Caco-2 (cell line): ENCODE measurements around the gene ZSCAN5B. TPM values are rescaled to one million over a fixed set of nuclear protein-coding genes. Genes with fewer than 3 reads are reported as not detected.
"Not testable (repeated sequence)": the region's sequence is repeated elsewhere in the genome, so short reads cannot be mapped to it uniquely, and the experiment has no call there.

Experiments used
- BruUV-seq: library from RNA; stranded (reverse); fragments of 400-500 nt; replicated peaks from 2 replicates; lab custom pipeline; 2021; lab: Mats Ljungman, UMichigan
- CTCF ChIA-PET: fragments of 300-600 bp; sonication (Branson Sonifier 250); formaldehyde crosslinking; loops from one replicate; lab custom pipeline; 2022; ENCODE audit warnings: antibody characterized with exemption; lab: Charles Lee
- POLR2A ChIA-PET: fragments of 300-600 bp; sonication (Branson Sonifier 250); formaldehyde crosslinking; loops from one replicate; lab custom pipeline; 2022; ENCODE audit warnings: antibody characterized with exemption; lab: Charles Lee
- DNase-seq, 2 experiments: peaks; one replicate each; pipeline versions ENCODE4 v3.0.0 to v3.0.0-alpha.2; 2020 to 2022
- H3K27me3 ChIP-seq: replicated peaks from 2 replicates; pipeline ENCODE4 v1.6.0; 2011; ENCODE audit warnings: low read length; ENCODE audit not compliant: control insufficient read depth, insufficient read depth
- H3K36me3 ChIP-seq: 2 replicates; pipeline ENCODE4 v1.5.1; 2011; ENCODE audit warnings: low read length; ENCODE audit not compliant: control insufficient read depth, insufficient read depth
- H3K4me1 ChIP-seq: fragments of 250-450 bp; sonication (Bioruptor Pico); 2 replicates; pipeline ENCODE4 v1.5.1; 2020; ENCODE audit warnings: mild to moderate bottlenecking
- H3K4me3 ChIP-seq: 2 replicates; pipeline ENCODE4 v1.5.1; 2011; ENCODE audit warnings: low read depth, mild to moderate bottlenecking, control low read depth, low read length
- H3K9me3 ChIP-seq: fragments of 250-450 bp; sonication (Bioruptor Pico); 2 replicates; pipeline ENCODE4 v1.5.1; 2020; ENCODE audit warnings: mild to moderate bottlenecking, moderate library complexity
- H3K27ac Mint-ChIP-seq: one replicate; pipeline ENCODE4 v1.8.0; 2022; ENCODE audit warnings: mixed read lengths; ENCODE audit not compliant: unreplicated experiment
- H3K27me3 Mint-ChIP-seq: one replicate; pipeline ENCODE4 v1.8.0; 2022; ENCODE audit warnings: mixed read lengths; ENCODE audit not compliant: insufficient read depth, unreplicated experiment
- H3K36me3 Mint-ChIP-seq: one replicate; pipeline ENCODE4 v1.8.0; 2022; ENCODE audit warnings: mild to moderate bottlenecking, mixed read lengths; ENCODE audit not compliant: insufficient read depth, unreplicated experiment
- H3K4me1 Mint-ChIP-seq: one replicate; pipeline ENCODE4 v1.8.0; 2022; ENCODE audit warnings: low read depth, mixed read lengths; ENCODE audit not compliant: unreplicated experiment
- H3K4me3 Mint-ChIP-seq: one replicate; pipeline ENCODE4 v1.8.0; 2022; ENCODE audit warnings: mild to moderate bottlenecking, moderate library complexity, mixed read lengths; ENCODE audit not compliant: unreplicated experiment
- H3K9me3 Mint-ChIP-seq: one replicate; pipeline ENCODE4 v1.8.0; 2022; ENCODE audit warnings: mixed read lengths; ENCODE audit not compliant: unreplicated experiment
- intact Hi-C: fragments of 100-400 bp; cut with micrococcal nuclease; formaldehyde crosslinking; loops from one replicate; pipeline ENCODE4 v1.10.0; 2022; ENCODE audit not compliant: unreplicated experiment
- total RNA-seq: library from RNA; stranded (reverse); gene quantifications from 2 replicates; pipeline ENCODE4 v1.2.3, GENCODE V29; 2022
- TF ChIP-seq, protein P1 (sequence below), 2 experiments: fragments of 200-600 bp in 1 of 2; IDR thresholded peaks; 1 replicate in 1 of 2; 2 replicates in 1 of 2; pipeline versions ENCODE4 v1.5.1 to v1.8.0; 2011 to 2022; ENCODE audit warnings: antibody characterized with exemption in 1 of 2, control low read depth in 1 of 2, inconsistent platforms in 1 of 2, low read depth in 1 of 2, low read length in 1 of 2, mild to moderate bottlenecking in 1 of 2, moderate library complexity in 1 of 2; ENCODE audit not compliant: insufficient read depth in 1 of 2, severe bottlenecking in 1 of 2, unreplicated experiment in 1 of 2

Gene ZSCAN5B
- total RNA-seq, 1 experiment from 2014 or later: not detected

DNA sequence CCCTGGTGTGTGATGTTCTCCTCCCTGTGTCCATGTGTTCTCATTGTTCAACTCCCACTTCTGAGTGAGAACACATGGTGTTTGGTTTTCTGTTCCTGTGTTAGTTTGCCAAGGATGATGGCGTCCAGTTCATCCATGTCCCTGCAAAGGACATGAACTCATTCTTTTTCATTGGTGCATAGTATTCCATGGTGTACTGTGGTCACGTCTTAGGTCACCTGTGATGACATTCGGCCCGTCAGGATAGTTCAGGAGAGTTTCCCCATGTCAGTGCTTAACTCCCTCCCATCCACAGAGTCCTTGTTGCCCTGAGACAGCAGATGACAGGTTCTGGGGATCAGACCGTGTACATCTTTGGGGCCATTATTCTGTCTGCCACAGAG lies 47.9 kb downstream of the ZSCAN5B start:
- Histone ChIP-seq H3K9me3 (no peaks in the 10 kb centered on the region), H3K27me3 (no peaks in the 10 kb centered on the region), H3K36me3 (peaks cover 7% of the 10 kb centered on the region), H3K4me1 (no peaks in the 10 kb centered on the region), H3K4me3 (no peak overlapping the region)
- TF ChIP-seq, protein P1, sequence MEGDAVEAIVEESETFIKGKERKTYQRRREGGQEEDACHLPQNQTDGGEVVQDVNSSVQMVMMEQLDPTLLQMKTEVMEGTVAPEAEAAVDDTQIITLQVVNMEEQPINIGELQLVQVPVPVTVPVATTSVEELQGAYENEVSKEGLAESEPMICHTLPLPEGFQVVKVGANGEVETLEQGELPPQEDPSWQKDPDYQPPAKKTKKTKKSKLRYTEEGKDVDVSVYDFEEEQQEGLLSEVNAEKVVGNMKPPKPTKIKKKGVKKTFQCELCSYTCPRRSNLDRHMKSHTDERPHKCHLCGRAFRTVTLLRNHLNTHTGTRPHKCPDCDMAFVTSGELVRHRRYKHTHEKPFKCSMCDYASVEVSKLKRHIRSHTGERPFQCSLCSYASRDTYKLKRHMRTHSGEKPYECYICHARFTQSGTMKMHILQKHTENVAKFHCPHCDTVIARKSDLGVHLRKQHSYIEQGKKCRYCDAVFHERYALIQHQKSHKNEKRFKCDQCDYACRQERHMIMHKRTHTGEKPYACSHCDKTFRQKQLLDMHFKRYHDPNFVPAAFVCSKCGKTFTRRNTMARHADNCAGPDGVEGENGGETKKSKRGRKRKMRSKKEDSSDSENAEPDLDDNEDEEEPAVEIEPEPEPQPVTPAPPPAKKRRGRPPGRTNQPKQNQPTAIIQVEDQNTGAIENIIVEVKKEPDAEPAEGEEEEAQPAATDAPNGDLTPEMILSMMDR (IDR thresholded peaks at IDR 0.05; ENCODE audit: insufficient read depth in 1 of 2, low read depth in 1 of 2, low read length in 1 of 2, severe bottlenecking in 1 of 2, unreplicated experiment in 1 of 2): no peak
- intact Hi-C loops: loop anchor here (10.0 kb wide), 1 partner anchor 495 kb away; the partner anchor contains the start of gene U2AF2
- Mint-ChIP-seq H3K4me1 (no peaks in the 10 kb centered on the region), H3K36me3 (peaks cover 55% of the 10 kb centered on the region), H3K27ac (no peak overlapping the region), H3K9me3 (no peaks in the 10 kb centered on the region), H3K4me3 (no peak overlapping the region), H3K27me3 (no peaks in the 10 kb centered on the region)
- POLR2A ChIA-PET: no interaction called here
- no TSS peak for BruUV-seq
- no peak for DNase-seq
- CTCF ChIA-PET: no interaction called here

DNA sequence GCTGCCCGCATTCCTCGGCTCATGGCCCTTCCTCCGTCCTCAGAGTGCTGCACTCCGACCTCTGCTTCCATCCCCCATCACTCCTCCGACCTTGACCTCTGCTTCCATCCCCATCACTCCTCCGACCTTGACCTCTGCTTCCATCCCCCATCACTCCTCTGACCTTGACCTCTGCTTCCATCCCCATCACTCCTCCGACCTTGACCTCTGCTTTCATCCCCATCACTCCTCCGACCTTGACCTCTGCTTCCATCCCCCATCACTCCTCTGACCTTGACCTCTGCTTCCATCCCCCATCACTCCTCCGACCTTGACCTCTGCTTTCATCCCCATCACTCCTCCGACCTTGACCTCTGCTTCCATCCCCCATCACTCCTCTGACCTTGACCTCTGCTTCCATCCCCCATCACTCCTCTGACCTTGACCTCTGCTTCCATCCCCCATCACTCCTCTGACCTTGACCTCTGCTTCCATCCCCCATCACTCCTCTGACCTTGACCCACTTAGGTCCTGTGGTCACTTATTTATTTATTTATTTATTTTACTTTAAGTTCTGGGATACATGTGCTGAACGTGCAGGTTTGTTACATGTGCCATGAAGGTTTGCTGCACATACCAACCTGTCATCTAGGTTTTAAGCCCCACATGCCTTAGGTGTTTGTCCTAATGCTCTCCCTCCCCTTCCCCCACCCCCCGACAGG lies 48.5 kb downstream of the ZSCAN5B start:
- H3K4me1 ChIP-seq, H3K27me3 Mint-ChIP-seq, POLR2A ChIA-PET, BruUV-seq, H3K27me3 ChIP-seq, H3K4me3 Mint-ChIP-seq, H3K4me3 ChIP-seq, CTCF ChIA-PET, H3K9me3 ChIP-seq, H3K4me1 Mint-ChIP-seq, H3K36me3 ChIP-seq, H3K27ac Mint-ChIP-seq, H3K9me3 Mint-ChIP-seq, DNase-seq: not testable (repeated sequence)
- intact Hi-C loops: loop anchor here (10.0 kb wide), 1 partner anchor 494 kb away; the partner anchor contains the start of gene U2AF2
- peaks cover 55% of the 10 kb centered on the region for H3K36me3 Mint-ChIP-seq

DNA sequence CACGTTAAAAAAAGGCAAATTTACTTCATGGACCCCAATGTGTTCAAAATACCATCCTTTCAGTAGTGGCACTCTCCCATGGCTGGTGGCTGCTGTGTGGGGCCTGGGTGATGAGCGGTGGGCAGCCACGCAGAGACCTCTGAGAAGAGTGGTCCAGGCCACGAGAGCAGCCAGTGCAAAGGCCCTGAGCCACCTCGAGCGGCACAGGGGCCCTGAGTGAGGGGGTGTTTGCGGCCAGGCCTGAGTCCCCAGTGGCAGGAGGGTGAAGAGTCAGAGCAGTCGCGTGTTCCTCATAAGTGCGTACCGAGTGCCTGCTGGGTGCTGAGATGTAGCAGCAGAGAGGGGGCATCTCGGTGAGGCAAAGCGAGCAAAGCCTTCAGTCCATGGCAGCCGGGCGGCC lies 49.5 kb downstream of the ZSCAN5B start:
- H3K27ac Mint-ChIP-seq: no peak overlapping the region
- no peak overlapping the region for H3K4me3 Mint-ChIP-seq
- no peak for DNase-seq
- no peaks in the 10 kb centered on the region for H3K9me3 ChIP-seq
- no TSS peak for BruUV-seq
- ChIA-PET CTCF (no interaction called here), POLR2A (no interaction called here)
- H3K4me1 ChIP-seq: peaks cover 8% of the 10 kb centered on the region
- H3K27me3 ChIP-seq: no peaks in the 10 kb centered on the region
- H3K4me1 Mint-ChIP-seq: peaks cover 14% of the 10 kb centered on the region
- H3K9me3 Mint-ChIP-seq: no peaks in the 10 kb centered on the region
- no peaks in the 10 kb centered on the region for H3K27me3 Mint-ChIP-seq
- TF ChIP-seq, protein P1 (IDR thresholded peaks at IDR 0.05; ENCODE audit: insufficient read depth in 1 of 2, low read depth in 1 of 2, low read length in 1 of 2, severe bottlenecking in 1 of 2, unreplicated experiment in 1 of 2): no peak
- H3K4me3 ChIP-seq: no peak overlapping the region
- intact Hi-C loops: loop anchor here (10.0 kb wide), 1 partner anchor 493 kb away; the partner anchor contains the start of gene U2AF2
- peaks cover 47% of the 10 kb centered on the region for H3K36me3 Mint-ChIP-seq
- peaks cover 6% of the 10 kb centered on the region for H3K36me3 ChIP-seq
